ENCODE results near the gene RNASEL. TPM values are rescaled to one million over a fixed set of nuclear protein-coding genes. Genes with fewer than 3 reads are reported as not detected.
"Not testable (repeated sequence)": the region's sequence is repeated elsewhere in the genome, so short reads cannot be mapped to it uniquely, and the experiment has no call there.

Gene RNASEL
- total and polyA plus RNA-seq, 2 donors, result 8.4 to 9.8 TPM

DNA sequence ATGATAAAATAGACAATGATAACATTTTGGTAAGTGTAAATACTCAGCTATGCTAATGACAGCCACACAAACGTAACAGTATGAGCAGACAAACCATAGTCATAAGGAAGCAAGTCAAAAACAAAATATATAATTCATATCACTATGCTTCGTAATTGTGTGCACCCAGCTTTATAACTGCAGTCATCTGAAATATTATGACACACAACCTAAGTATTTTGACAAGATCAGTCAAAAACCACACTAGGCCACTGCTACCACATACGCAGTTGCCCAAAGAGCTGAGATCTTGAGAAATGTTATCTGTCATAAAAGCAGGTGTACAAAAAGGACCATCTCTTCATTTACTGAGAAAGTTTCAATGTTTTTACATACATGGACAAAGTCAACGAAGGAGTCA lies 26.0 kb downstream of the RNASEL start:
- Histone ChIP-seq H3K4me1 (ENCODE audit: control insufficient read depth in 2 of 2, insufficient read depth in 2 of 2, low read length in 2 of 2) (no peaks in the 10 kb centered on the region), H3K9me3 (ENCODE audit: control insufficient read depth in 2 of 2, insufficient read depth in 1 of 2, low read length in 1 of 2) (no peaks in the 10 kb centered on the region), H3K27me3 (ENCODE audit: control insufficient read depth in 2 of 2, insufficient read depth in 1 of 2, low read length in 1 of 2) (no peaks in the 10 kb centered on the region), H3K36me3 (ENCODE audit: control insufficient read depth in 2 of 2, insufficient read depth in 2 of 2, low read length in 1 of 2) (no peaks in the 10 kb centered on the region), H3K4me3 (ENCODE audit: low read length in 2 of 2) (no peak overlapping the region), H3K27ac (ENCODE audit: low read depth in 1 of 2, low read length in 1 of 2) (no peak overlapping the region)
- no peak for DNase-seq (ENCODE audit: low read depth in 6 of 9, low spot score in 9 of 9)
- 95% methylated on average over 4 of the region's 4 CpGs for WGBS

DNA sequence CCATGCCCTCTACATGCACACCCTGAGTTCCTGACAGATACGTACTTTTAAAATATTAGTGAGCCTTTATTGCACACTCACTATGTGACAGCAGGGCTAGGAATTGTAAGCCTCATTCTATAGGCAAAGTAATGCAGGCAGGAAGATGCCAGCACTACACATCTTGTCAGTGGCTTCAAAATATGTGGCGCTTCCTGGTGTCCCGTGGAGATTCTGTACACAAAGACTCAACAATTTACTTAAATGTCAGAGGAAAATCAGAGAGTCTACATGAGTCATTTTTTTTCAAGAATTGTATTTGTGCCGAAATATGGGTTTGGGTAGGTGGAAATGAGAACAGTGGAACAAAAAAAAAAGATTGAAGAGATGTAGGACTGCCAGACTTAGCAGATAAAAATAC lies 27.6 kb downstream of the RNASEL start:
- Histone ChIP-seq H3K27me3 (ENCODE audit: control insufficient read depth in 2 of 2, insufficient read depth in 1 of 2, low read length in 1 of 2) (no peaks in the 10 kb centered on the region), H3K27ac (ENCODE audit: low read depth in 1 of 2, low read length in 1 of 2) (no peak overlapping the region), H3K4me1 (ENCODE audit: control insufficient read depth in 2 of 2, insufficient read depth in 2 of 2, low read length in 2 of 2) (no peaks in the 10 kb centered on the region), H3K9me3 (ENCODE audit: control insufficient read depth in 2 of 2, insufficient read depth in 1 of 2, low read length in 1 of 2) (no peaks in the 10 kb centered on the region), H3K36me3 (ENCODE audit: control insufficient read depth in 2 of 2, insufficient read depth in 2 of 2, low read length in 1 of 2) (no peaks in the 10 kb centered on the region), H3K4me3 (ENCODE audit: low read length in 2 of 2) (no peak overlapping the region)
- DNase-seq (ENCODE audit: low read depth in 6 of 9, low spot score in 9 of 9), result no peak
- WGBS, result 92% methylated on average over 4 of the region's 4 CpGs

DNA sequence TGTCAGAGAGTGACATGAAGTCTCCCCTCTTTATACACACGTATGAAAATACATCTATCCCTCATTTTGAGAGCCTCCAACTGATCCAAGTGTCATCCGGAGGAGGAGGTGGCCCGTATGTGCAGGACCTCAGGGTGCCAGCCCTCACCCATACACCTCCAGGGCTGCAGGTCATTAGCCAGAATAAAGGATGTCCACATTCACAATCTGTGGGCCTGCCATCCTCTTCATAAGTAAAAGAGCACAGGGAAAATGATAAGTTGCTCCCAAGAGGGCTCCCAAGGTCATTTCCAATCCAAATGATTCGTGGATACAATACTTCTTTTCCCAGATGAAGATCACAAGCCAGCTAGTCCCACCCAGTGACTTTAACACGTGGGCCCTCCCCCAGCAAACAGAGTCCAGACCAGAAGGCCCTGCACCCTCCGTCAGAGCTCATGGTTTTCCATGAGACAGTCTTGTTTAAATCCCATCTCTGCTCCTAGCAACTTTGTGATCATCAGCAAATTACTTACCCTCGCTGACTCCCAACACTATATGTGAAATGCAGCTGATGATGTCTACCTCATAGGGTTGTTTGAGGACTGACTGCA lies 28.6 kb downstream of the RNASEL start:
- H3K27me3 ChIP-seq (ENCODE audit: control insufficient read depth in 2 of 2, insufficient read depth in 1 of 2, low read length in 1 of 2), result no peaks in the 10 kb centered on the region
- WGBS, result 86% methylated on average over 7 of the region's 7 CpGs
- no peaks in the 10 kb centered on the region for H3K4me1 ChIP-seq (ENCODE audit: control insufficient read depth in 2 of 2, insufficient read depth in 2 of 2, low read length in 2 of 2)
- H3K9me3 ChIP-seq (ENCODE audit: control insufficient read depth in 2 of 2, insufficient read depth in 1 of 2, low read length in 1 of 2), result no peaks in the 10 kb centered on the region
- no peak for DNase-seq (ENCODE audit: low read depth in 6 of 9, low spot score in 9 of 9)
- no peak overlapping the region for H3K4me3 ChIP-seq (ENCODE audit: low read length in 2 of 2)
- no peaks in the 10 kb centered on the region for H3K36me3 ChIP-seq (ENCODE audit: control insufficient read depth in 2 of 2, insufficient read depth in 2 of 2, low read length in 1 of 2)
- H3K27ac ChIP-seq (ENCODE audit: low read depth in 1 of 2, low read length in 1 of 2), result no peak overlapping the region

DNA sequence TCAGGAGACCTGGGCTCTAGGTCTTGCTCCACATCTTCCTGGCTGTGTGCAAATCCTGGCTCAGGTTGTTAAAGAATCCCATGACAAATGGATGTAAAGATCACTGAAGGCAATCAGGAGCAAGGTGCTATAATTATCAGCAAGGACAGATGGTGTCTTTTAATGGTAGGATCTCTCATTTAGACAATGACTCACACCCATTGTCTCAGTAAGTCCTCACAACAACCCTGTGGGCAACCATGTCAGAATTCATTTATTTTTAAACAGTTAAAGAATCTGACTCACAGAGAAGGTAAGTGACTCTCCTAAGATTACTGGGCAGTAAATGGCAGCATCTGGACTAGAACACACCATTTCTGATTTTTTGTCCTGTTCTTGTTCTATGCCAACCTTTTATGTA lies 32.8 kb downstream of the RNASEL start:
- no peaks in the 10 kb centered on the region for H3K36me3 ChIP-seq (ENCODE audit: control insufficient read depth in 2 of 2, insufficient read depth in 2 of 2, low read length in 1 of 2)

DNA sequence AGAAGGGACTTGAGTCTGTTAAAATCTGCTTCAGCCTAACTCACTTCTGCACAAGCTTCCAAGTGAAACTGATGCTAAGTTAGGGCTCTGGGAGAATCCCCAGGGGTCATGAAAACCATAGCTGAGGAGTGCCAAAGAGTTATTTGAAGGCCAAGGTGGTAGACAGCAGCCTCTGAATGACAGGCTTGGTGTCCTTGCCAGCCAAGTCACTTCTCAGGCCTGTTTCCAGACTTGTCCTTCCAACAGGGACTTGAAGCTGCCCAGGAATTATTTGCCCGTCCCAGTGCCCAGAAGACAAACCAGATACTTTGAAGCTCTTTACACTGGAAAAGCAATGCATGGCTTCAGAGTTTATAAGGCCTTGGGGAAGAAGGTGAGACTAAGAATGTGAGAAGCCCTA lies 33.6 kb downstream of the RNASEL start:
- 98% methylated on average over 1 of the region's 1 CpG for WGBS
- no peaks in the 10 kb centered on the region for H3K27me3 ChIP-seq (ENCODE audit: control insufficient read depth in 2 of 2, insufficient read depth in 1 of 2, low read length in 1 of 2)
- H3K4me1 ChIP-seq (ENCODE audit: control insufficient read depth in 2 of 2, insufficient read depth in 2 of 2, low read length in 2 of 2), result no peaks in the 10 kb centered on the region
- H3K9me3 ChIP-seq (ENCODE audit: control insufficient read depth in 2 of 2, insufficient read depth in 1 of 2, low read length in 1 of 2), result peaks cover 0 to 1% of the 10 kb centered on the region in 2 donors
- no peaks in the 10 kb centered on the region for H3K36me3 ChIP-seq (ENCODE audit: control insufficient read depth in 2 of 2, insufficient read depth in 2 of 2, low read length in 1 of 2)
- no peak overlapping the region for H3K4me3 ChIP-seq (ENCODE audit: low read length in 2 of 2)
- no peak for DNase-seq (ENCODE audit: low read depth in 6 of 9, low spot score in 9 of 9)
- no peak overlapping the region for H3K27ac ChIP-seq (ENCODE audit: low read depth in 1 of 2, low read length in 1 of 2)

More for the DNA sequence above, 32.8 kb downstream of the RNASEL start:
- no peak overlapping the region for H3K27ac ChIP-seq (ENCODE audit: low read depth in 1 of 2, low read length in 1 of 2)
- H3K4me3 ChIP-seq (ENCODE audit: low read length in 2 of 2), result no peak overlapping the region
- no peak for DNase-seq (ENCODE audit: low read depth in 6 of 9, low spot score in 9 of 9)
- no peaks in the 10 kb centered on the region for H3K4me1 ChIP-seq (ENCODE audit: control insufficient read depth in 2 of 2, insufficient read depth in 2 of 2, low read length in 2 of 2)
- H3K9me3 ChIP-seq (ENCODE audit: control insufficient read depth in 2 of 2, insufficient read depth in 1 of 2, low read length in 1 of 2), result peaks cover 0 to 1% of the 10 kb centered on the region in 2 donors
- no peaks in the 10 kb centered on the region for H3K27me3 ChIP-seq (ENCODE audit: control insufficient read depth in 2 of 2, insufficient read depth in 1 of 2, low read length in 1 of 2)

DNA sequence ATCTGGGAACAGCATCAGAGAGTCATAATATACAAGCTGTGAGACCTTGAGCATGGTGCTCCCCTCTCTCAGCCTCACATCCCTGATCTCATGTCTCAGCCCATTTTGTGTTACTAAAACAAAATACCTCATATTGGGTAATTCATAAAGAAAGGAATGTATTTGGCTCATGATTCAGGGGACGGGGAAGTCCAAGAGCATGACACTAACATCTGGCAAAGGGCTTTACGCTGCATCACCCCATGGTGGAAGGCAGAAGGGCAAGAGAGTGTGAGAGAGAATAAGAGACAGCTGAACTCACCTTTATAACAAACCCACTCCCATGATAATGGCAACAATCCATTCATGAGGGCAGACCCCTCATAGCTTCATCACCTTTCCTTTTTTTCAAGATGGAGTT lies 36.5 kb downstream of the RNASEL start:
- 98% methylated on average over 2 of the region's 2 CpGs for WGBS

DNA sequence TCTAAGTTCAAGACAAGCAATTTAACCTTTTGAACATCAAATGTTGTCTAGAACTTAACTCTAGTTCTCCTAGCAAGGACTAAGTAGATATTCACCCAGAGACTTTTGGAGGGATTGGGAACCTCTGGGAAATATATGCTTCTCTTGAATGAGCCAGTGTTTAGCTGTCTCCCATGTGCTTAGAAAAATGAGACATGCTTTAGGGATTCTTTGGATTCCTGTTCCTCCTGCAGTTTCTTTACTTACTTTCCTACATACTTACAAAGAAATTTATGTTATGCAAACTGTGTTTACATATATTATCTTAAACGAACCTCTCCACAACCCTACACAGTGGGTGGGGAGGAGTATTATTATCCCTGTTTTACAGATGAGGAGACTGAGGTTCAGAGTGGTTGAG lies 39.2 kb downstream of the RNASEL start:
- Histone ChIP-seq H3K9me3 (ENCODE audit: control insufficient read depth in 2 of 2, insufficient read depth in 1 of 2, low read length in 1 of 2) (peaks cover 0 to 1% of the 10 kb centered on the region in 2 donors), H3K4me3 (ENCODE audit: low read length in 2 of 2) (no peak overlapping the region), H3K36me3 (ENCODE audit: control insufficient read depth in 2 of 2, insufficient read depth in 2 of 2, low read length in 1 of 2) (no peaks in the 10 kb centered on the region), H3K27ac (ENCODE audit: low read depth in 1 of 2, low read length in 1 of 2) (no peak overlapping the region), H3K27me3 (ENCODE audit: control insufficient read depth in 2 of 2, insufficient read depth in 1 of 2, low read length in 1 of 2) (no peaks in the 10 kb centered on the region), H3K4me1 (ENCODE audit: control insufficient read depth in 2 of 2, insufficient read depth in 2 of 2, low read length in 2 of 2) (no peaks in the 10 kb centered on the region)
- 82% methylated on average over 1 of the region's 1 CpG for WGBS
- no peak for DNase-seq (ENCODE audit: low read depth in 6 of 9, low spot score in 9 of 9)

More for the DNA sequence above, 36.5 kb downstream of the RNASEL start:
- Histone ChIP-seq H3K4me1 (ENCODE audit: control insufficient read depth in 2 of 2, insufficient read depth in 2 of 2, low read length in 2 of 2) (no peaks in the 10 kb centered on the region), H3K9me3 (ENCODE audit: control insufficient read depth in 2 of 2, insufficient read depth in 1 of 2, low read length in 1 of 2) (peaks cover 0 to 1% of the 10 kb centered on the region in 2 donors), H3K27me3 (ENCODE audit: control insufficient read depth in 2 of 2, insufficient read depth in 1 of 2, low read length in 1 of 2) (no peaks in the 10 kb centered on the region), H3K27ac (ENCODE audit: low read depth in 1 of 2, low read length in 1 of 2) (no peak overlapping the region), H3K36me3 (ENCODE audit: control insufficient read depth in 2 of 2, insufficient read depth in 2 of 2, low read length in 1 of 2) (no peaks in the 10 kb centered on the region), H3K4me3 (ENCODE audit: low read length in 2 of 2) (no peak overlapping the region)
- no peak for DNase-seq (ENCODE audit: low read depth in 6 of 9, low spot score in 9 of 9)

DNA sequence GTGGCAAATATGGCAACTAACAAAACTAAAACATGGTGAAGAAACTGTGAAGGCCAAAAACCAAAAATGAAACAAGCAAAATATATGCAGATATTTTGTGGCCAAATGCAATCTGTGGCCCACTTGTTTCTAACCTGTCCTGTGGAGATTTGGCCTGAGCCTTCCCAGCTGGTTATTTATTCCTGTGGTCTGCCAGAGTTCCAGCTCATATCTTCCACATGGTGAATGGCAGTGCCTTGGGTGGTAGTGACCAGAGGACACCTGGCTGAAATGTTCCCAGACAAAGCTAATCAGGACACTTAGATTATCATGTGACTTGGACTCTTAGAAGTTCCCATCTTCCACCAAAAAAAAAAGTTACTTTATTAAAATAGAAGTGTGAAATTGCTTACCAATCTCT lies 39.7 kb downstream of the RNASEL start:
- peaks cover 0 to 1% of the 10 kb centered on the region in 2 donors for H3K9me3 ChIP-seq (ENCODE audit: control insufficient read depth in 2 of 2, insufficient read depth in 1 of 2, low read length in 1 of 2)
- no peak overlapping the region for H3K4me3 ChIP-seq (ENCODE audit: low read length in 2 of 2)
- H3K27me3 ChIP-seq (ENCODE audit: control insufficient read depth in 2 of 2, insufficient read depth in 1 of 2, low read length in 1 of 2), result no peaks in the 10 kb centered on the region
- H3K27ac ChIP-seq (ENCODE audit: low read depth in 1 of 2, low read length in 1 of 2), result no peak overlapping the region
- no peaks in the 10 kb centered on the region for H3K36me3 ChIP-seq (ENCODE audit: control insufficient read depth in 2 of 2, insufficient read depth in 2 of 2, low read length in 1 of 2)
- DNase-seq (ENCODE audit: low read depth in 6 of 9, low spot score in 9 of 9), result no peak
- no peaks in the 10 kb centered on the region for H3K4me1 ChIP-seq (ENCODE audit: control insufficient read depth in 2 of 2, insufficient read depth in 2 of 2, low read length in 2 of 2)

DNA sequence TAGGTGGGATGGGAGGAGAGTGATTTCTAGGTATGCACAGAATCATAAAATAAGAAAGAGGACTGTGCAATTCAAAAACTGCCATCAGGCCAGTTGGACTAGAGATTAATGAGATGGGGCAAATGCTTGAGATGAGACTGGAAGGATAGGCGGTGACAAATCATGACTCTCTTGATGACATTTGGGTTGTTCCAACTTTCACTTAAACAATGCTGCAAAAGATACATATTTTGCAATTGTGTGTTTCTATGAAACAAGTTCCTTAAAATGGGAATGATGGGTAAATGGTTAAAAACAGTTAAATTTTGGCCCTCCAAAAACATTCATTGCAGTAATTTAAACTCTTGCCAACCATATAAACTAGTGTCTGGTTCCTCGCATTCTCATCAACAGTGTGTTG lies 55.2 kb downstream of the RNASEL start:
- H3K27me3 ChIP-seq (ENCODE audit: control insufficient read depth in 2 of 2, insufficient read depth in 1 of 2, low read length in 1 of 2), result no peaks in the 10 kb centered on the region
- H3K4me1 ChIP-seq (ENCODE audit: control insufficient read depth in 2 of 2, insufficient read depth in 2 of 2, low read length in 2 of 2), result no peaks in the 10 kb centered on the region
- H3K9me3 ChIP-seq (ENCODE audit: control insufficient read depth in 2 of 2, insufficient read depth in 1 of 2, low read length in 1 of 2), result no peaks in the 10 kb centered on the region
- H3K27ac ChIP-seq (ENCODE audit: low read depth in 1 of 2, low read length in 1 of 2), result no peak overlapping the region
- no peaks in the 10 kb centered on the region for H3K36me3 ChIP-seq (ENCODE audit: control insufficient read depth in 2 of 2, insufficient read depth in 2 of 2, low read length in 1 of 2)
- H3K4me3 ChIP-seq (ENCODE audit: low read length in 2 of 2), result no peak overlapping the region
- no peak for DNase-seq (ENCODE audit: low read depth in 6 of 9, low spot score in 9 of 9)
- 98% methylated on average over 2 of the region's 2 CpGs for WGBS

DNA sequence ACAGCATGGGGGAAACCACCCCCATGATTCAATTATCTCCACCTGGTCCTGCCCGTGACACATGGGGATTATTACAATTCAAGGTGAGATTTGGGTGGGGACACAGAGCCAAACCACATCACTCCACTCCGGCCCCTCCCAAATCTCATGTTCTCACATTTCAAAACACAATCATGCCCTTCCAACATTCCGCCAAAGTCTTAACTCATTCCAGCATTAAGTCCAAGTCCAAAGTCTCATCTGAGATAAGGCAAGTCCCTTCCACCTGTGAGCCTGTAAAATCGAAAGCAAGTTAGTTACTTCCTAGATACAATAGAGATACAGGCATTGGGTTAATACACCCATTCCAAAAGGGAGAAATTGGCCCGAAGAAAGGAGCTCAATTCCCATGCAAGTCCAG lies 60.9 kb downstream of the RNASEL start:
- not testable (repeated sequence) for H3K36me3 ChIP-seq (ENCODE audit: control insufficient read depth in 2 of 2, insufficient read depth in 2 of 2, low read length in 1 of 2); H3K4me1 ChIP-seq (ENCODE audit: control insufficient read depth in 2 of 2, insufficient read depth in 2 of 2, low read length in 2 of 2); H3K4me3 ChIP-seq (ENCODE audit: low read length in 2 of 2); H3K9me3 ChIP-seq (ENCODE audit: control insufficient read depth in 2 of 2, insufficient read depth in 1 of 2, low read length in 1 of 2); DNase-seq (ENCODE audit: low read depth in 6 of 9, low spot score in 9 of 9); H3K27ac ChIP-seq (ENCODE audit: low read depth in 1 of 2, low read length in 1 of 2); H3K27me3 ChIP-seq (ENCODE audit: control insufficient read depth in 2 of 2, insufficient read depth in 1 of 2, low read length in 1 of 2)
- WGBS, result 92% methylated on average over 5 of the region's 5 CpGs
